CD4-positive, alpha-beta T cell treated with Interleukin-4 for 1 hour (primary cell): ENCODE results near the gene LAMA2.
"Not testable (repeated sequence)": the region's sequence is repeated elsewhere in the genome, so short reads cannot be mapped to it uniquely, and the experiment has no call there.

Experiments
- DNase-seq, 2 donors: peaks; one replicate each; pipeline ENCODE4 v3.0.0-alpha.2; 2020 to 2022

The LAMA2 gene

DNA sequence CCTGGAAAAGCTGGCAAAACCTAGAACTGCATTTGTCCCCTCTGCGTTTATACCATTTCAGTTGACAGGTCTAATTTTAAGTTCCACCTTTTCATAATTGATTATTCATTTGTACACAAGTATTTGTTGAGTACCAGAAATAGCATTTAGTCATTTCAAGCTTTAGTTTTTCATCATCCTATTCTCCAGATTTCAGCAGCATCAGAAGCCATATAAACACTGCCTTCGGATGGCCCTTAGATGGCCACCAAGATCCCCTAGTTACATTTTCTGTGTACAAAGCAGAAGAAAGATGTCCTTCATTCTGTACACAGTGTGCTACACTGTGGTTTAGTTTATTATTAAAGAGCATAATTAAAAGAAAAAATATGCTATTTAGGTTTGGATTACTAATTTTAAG lies 131.4 kb downstream of the LAMA2 start:
- no peak for DNase-seq

DNA sequence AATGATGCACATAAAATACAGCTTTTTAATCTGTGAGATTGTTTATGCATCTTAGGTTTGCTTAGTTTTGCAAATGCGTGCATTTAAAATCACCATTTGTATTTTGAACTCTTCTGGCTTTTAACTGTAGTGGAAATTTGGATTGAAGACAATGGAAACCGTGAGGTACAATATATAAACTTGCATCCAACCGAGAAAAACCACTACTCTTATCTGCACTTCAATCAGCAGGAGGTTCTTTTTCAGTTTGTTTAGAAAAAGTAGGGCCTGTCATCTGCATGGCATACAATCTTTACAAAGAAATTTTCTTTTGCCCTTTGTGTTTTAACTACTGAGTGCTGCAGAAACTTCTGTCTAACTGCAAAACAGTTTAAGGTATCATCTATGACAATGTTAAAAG lies 132.8 kb downstream of the LAMA2 start:
- no peak for DNase-seq

DNA sequence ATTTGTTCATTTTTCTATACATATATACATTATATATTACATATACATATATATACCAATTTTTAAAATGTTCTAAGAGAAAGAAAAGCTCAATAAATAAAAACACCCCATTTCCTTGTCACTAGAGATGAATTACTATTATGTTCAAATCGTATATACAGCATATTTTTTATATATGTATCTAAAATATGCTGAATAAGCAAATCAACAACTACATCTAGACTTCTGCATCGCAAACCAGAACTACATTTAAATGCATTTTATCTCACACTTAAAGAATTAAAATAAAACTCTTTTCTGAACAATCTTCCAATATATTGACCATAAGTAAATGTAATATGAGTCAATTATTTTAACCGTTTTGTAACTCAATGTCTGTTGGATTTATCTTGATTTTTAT lies 133.9 kb downstream of the LAMA2 start:
- no peak for DNase-seq

DNA sequence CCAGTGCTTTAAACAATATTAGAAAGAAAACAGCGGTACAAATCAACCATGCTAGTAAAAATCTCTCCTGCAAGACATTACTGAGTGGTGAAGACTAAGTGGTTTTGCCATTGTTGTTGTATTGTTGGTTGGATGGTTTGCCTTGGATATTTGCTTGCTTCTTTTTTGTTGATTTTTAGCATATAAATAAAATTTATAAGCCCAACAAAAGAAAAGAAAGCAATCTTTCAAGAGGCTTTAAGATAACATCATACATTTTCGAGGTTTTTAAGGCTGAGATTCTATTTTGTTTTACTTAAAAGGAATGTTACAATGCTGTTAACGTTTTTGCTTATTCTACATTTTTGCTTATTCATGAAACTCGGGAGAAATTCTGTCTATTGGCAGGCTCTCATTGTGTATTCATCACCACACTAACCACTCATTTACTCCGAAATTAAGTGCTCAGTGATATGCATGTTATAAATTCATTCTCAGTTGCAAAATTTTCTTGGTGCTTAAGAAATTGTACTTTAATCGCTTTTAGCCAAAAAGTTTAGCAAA lies 139.1 kb downstream of the LAMA2 start:
- no peak for DNase-seq

DNA sequence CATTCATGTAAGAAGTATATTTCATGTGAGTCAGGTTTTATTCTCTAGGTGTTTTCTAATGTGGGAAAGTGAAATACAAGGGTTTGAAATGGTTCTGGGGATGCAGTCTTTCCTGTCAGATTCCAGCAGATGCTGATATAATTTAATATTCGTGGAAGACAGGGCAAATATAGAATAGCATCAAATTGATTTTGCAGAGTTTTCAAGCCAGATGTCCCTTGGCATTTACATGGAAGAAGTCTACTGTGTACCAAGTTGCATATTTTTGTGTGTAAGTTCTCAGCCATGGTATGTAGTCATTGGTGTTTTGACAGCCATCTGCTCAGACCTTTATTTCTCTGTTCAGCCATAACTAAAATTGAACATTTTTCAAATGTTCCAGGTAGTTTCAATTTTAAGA lies 143.7 kb downstream of the LAMA2 start:
- DNase-seq, result no peak

DNA sequence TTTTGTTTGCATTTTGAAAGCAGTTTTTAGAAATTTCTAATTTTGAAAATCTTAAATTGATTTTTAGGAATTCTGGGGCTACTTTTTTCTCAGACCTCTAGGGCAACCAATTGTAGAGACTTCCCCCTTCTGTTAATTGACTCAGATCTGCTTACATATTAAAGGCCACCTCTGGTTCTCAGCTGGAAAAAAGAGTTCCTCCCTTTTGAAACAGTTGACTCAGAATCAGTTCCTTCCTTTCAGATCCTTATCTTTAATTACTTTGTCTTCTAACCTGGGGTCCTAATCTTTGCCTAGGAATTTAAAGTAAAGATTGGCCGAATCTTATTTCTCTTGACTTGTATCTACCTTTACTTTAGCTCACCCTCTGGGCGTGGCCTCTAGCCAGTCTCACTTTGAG lies 146.8 kb downstream of the LAMA2 start:
- DNase-seq, result no peak

DNA sequence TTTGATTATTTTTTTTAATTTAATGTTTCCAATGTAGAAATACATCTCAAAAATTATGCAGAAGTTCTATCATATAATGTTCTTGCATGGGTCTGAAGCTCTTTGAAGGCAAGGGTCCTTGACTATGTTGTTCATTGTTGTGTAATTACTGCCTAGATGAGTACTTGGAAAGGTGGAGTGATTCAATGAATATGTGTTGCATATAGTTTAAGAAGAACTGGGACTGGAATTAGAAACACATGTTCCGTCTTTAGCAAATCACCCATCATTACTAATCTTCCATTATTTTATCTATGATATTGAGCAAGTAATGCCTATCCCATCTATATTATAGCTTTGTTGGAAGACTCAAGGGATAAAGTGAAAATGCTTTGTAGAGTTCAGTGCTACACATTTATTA lies 147.3 kb downstream of the LAMA2 start:
- no peak for DNase-seq

DNA sequence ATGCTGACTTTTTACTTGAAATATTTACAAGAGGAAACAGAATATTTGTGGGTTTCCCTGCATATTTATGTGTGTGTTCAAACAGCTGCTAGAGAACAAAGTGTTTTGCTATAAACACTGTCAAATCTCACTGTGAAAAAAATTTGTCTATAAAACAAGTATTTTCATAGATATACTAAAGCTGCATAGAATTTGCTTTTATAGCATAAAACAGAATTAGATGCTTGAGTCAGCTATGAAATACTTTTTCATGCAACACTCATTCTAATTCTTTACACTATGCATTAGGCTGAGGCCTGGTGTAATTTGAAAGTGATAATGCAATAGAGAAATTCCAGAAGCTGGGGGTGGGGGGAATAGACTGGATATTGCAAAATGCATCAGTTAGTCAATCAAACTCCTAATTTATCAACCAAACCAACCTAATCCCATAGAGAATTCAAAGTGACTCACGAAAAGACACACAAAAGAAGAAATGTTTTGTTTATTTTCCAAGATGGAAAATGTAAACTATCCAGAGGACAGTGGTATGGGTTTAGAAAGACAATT lies 148.2 kb downstream of the LAMA2 start:
- no peak for DNase-seq

DNA sequence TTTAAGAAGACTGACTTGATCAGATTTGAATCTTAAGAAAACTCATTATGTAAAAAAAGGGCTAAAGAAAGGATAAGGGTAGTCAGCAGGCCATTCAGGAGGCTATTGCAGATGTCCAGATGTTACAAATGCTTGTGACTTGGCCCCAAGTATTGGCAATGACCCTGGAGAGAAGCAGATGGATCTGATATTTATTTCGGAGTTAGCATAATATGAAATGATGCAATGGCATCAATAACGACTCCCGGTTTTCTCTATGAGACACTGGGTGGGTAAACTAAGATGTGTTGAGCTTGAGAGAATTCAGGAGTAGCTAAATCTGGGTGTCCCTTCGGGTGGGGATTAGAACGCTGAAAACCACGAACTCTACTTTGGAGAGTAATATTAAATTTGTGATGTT lies 149.7 kb downstream of the LAMA2 start:
- DNase-seq, result no peak

DNA sequence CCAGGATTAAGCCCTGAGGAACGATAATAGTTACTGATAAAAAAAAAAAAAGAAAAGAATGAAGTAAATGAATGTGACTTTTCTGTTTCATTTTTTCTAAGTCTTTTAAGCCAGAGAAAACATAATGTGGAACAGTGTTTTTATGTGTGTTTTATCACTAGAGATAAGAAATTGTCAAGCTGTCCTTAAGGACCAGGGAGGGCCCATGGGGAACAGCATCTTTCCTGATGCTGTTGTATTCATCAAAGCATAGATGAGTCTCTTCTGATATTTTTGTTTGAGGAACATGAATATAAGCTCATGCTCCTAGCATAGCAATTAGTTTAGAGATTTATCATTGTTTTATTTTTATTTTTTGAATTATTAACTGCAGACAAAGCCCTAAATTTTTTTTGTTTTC lies 150.2 kb downstream of the LAMA2 start:
- DNase-seq, result no peak

DNA sequence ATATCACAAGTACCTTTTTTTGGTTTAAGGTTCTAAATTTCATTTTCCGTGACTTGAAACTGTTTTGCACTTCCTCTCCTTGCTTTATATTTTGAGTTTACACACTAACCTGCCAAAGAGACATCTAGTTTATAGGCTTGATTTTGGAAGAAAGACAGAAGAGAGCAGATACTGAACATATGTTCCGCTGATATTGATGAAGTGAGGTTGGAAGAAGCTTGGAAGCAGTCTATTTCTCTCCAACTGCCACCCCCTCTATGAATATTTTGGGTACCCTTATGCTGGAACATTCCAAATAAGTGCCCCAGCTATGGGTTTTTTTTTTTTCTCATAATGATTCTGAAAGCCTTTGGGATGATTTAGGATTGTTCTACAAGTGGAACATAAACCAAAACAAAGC lies 150.6 kb downstream of the LAMA2 start:
- DNase-seq, result no peak

DNA sequence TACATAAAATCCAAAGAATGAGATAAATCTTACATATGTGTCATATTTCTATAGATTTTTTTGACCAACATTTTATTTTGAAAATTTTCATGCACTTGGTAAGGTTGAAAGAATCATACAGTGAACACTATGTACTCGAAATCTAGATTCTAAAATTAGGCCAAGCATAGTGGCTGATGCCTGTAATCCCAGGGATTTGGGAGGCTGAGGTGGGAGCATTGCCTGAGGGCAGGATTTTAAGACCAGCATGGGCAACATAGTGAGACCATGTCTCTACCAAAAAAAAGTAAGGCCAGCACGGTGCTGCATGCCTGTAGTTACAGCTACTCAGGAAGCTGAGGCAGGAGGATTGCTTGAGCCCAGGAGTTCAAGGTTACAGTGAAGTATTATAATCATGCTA lies 158.6 kb downstream of the LAMA2 start:
- no peak for DNase-seq

DNA sequence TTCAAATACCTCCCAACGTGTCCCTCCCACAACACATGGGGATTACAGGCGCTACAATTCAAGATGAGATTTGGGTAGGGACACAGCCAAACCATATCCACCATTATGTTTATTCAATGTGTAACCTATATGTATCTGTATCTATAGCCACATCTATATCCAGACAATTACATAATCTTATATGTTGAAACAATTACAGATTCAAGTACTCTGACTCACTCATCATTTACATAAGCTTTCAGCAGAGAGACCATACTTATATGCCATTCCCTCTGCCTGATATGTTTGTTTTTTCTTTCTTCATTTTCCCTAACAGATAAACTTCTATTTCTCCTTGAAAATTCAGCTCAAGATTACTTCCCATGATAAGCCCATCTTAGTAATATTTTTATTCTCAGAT lies 163.6 kb downstream of the LAMA2 start:
- no peak for DNase-seq

DNA sequence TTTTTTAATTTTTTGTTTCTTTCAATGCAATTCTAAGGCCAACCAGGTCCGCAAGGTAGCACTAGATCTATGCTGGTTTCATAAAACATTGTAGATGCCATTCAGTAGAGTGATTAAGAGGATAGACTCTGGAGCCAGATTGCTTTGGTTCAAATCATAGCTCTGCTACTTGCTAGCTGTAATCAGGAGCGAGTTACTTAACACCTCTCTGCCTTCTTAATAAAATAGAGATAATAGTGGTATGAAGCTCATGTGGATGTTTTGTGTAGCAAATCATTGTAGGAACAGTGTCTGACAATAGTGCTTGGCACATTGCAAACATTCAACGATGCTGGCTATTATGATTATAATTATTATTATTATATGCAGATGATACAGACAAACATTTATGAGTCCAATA lies 164.9 kb downstream of the LAMA2 start:
- no peak for DNase-seq

DNA sequence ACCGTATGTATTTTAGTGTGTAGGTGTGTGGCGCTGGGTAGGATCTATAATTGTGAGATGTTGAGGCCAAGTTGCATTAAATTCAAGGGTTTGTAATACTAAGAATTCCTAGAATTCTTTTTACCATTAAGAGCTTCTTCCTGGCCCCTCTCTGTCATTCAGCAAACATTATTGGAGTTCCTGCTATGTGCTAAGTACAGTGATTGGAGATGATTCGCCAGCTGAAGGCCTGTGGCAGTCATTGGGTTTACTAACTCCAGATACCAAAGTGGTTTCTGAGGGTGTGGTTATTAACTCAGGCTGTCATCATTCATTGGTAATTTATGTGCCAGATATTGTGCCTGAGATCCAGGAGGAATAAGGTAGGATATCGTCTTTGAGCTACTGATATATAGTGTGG lies 167.1 kb downstream of the LAMA2 start:
- DNase-seq, result no peak

DNA sequence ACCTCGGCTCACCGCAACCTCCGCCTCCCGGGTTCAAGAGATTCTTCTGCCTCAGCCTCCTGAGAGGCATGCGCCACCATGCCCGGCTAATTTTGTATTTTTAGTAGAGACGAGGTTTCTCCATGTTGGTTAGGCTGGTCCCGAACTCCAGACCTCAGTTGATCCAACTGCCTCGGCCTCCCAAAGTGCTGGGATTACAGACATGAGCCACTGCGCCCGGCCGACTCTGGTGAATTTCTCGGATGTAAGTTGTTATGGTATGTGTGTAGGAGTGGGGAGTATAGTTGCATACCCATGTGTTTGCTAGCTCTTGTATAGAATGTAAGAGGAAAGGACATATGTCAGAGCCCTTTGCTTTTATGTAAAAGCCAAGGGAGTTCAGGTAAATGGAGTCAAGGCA lies 170.2 kb downstream of the LAMA2 start:
- DNase-seq, result not testable (repeated sequence)

DNA sequence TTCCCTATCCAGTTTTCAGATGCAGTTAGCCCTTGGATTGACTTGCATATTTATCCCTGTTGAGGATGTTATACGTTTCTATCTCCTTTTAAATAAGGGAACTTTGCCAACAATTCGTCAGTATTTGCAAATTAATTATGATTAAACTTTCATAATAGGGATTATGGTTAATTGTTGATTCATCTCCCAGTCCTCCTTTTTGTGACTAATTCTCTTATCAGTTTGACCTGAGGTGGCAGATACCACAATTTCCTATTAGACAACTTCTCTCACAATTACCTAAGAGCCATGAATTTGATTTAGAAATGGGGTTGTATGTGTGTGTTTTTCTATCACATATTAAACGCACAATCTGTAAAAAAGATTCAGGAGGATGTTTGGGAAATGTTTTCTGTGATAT lies 172.9 kb downstream of the LAMA2 start:
- no peak for DNase-seq

DNA sequence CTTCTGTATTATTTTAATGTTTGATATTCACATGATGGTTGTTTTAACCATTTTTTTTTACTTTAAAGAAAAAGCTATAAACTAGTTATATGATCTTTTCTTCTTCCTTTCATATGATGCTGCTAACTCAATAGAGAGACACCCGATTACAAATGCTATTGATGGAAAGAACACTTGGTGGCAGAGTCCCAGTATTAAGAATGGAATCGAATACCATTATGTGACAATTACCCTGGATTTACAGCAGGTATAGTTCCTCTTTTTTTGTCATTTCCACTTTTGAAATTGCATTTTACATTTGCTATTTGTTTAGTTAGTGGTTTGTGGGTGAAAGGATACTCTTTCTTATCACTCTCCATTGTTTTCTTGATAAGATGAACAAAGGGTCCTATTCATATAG lies 176.7 kb downstream of the LAMA2 start:
- DNase-seq, result no peak

DNA sequence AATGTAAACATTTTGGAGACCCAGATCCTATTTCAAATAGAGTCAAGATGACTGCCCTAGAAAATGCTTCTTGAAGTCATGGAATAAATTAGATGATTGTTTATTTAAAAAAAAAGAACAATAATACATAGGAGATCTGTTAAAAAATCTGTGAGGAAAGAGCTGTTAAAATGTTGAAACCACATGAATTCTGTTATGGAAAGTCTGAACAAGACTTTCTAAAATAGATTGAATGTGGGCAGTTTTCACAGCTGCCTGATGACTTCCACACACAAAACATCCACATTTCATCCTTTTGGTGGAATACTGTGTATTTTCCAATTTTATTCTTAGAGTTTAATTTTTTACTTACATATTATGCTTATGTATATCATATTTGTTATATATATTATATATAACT lies 186.1 kb downstream of the LAMA2 start:
- no peak for DNase-seq

DNA sequence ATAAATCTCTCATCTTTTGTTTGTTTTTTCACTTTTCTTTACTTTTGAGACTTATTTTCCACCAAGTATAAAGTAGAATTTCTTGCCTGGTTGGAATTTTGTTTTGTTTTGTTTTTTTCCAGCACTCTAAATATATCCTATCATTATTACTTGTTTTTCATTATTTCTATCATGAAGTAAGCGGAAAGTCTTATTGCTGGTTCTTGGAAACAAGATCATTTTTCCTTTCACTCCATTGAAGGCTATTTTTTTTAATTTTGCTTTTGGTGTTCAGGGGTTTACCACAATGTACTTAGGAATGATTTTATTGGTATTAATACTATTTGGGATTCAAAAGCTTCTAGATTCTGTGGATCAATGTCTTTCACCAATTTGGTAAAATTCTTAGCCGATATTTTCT lies 190.1 kb downstream of the LAMA2 start:
- no peak for DNase-seq

DNA sequence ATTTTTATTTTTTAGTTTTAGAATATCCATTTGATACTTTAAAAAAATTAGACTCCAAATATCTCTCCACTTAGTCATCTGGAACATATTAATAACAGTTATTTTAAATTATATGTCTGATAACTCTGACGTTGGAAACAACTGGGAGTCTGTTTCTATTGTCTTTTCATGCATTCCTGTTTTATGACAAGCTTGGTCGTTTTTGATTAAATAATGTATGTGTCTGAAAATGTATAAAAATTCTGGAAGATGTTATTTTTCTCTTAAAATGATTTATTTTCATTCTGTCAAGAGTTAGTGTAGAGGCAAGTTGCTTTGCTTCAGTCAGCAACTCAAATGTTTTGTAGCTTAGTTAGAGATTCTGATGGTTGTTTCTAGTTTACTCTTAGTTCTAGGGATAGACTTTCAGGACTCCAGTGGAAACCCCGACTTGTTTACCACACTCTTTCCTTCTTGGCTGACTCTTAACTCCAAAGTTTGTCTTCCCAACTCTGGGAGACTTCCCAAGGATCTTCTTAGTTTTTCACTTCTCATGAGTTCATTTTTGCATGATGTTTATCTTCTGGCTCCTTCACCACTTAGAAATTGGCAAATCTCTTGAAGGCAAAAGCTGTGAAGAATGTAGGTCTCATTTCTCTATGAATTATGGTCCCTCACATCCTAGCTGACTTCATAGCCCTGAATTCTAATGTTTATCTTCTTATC lies 190.9 kb downstream of the LAMA2 start:
- no peak for DNase-seq

DNA sequence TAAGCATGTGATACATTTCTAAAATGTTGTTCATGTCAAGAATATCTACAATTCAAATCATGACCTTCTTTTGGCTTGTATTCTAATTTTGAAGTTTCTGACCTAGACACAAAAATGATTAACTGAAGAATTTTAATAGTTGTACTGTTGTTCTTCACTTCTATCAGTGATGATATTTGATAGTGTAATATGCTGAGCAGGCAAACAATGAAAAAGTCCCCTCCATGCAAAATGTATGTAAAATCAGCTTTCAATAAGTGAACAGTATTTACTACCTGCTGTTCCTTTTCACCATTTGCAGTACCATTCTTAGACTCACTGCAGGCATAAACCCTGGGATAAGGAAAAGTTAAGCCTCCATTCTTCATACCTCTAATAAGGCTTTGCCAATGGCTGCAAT lies 201.5 kb downstream of the LAMA2 start:
- no peak for DNase-seq

DNA sequence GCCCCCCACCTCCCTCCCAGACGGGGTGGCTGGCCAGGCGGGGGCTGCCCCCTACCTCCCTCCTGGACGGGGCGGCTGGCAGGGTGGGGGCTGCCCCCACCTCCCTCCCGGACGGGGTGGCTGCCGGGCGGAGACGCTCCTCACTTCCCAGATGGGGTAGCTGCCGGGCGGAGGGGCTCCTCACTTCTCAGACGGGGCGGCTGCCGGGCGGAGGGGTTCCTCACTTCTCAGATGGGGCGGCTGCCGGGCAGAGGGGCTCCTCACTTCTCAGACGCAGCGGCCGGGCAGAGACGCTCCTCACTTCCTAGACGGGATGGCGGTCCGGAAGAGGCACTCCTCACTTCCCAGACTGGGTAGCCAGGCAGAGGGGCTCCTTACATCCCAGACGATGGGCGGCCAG lies 205.5 kb downstream of the LAMA2 start:
- not testable (repeated sequence) for DNase-seq

DNA sequence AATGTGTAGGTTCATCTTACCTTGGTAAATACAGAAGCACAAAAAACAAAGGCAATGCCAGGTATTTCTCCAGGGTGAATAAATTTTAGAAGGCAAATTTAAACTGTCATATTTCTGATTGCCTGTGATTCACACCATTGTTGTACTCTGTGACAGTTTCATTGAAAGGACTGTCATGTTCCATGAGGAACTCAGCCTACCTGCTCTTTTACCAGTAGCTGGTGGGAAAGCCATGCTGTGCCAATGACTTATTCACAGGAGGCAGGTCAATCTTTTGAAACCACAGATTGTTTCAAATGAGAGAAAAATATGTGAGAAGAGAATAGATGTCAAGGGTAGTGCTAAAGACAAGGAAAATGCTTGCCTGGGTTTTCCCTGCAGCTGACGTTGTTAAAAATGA lies 206.4 kb downstream of the LAMA2 start:
- DNase-seq, result no peak

DNA sequence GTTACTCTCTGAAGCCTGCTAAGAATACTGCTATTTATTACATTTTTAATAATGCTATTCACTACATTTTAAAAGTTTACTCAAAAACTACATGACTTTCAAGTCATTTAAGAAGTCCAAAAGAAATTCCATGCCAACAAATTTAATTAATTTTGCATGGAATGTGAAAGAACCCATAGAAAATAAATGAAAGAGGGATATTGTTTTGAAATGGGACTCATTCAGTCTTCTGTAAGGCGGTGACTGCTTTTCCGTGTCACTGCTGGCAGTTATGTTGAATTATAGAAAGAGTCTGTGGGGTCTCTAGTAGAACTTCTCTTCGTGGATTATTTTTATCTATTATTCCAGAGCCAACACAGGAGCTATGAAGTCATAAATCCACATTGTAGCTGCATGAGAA lies 211.2 kb downstream of the LAMA2 start:
- DNase-seq, result no peak
